NOMO-1 (cell line): Measurements from ENCODE around the gene BST1.

Source experiments
- DNase-seq, 2 experiments: peaks; one replicate each; lab custom pipeline; 2025; ENCODE audit not compliant: unreplicated experiment in 2 of 2; lab: John Stamatoyannopoulos, UW

The BST1 gene

GRCh38 chr4:15676039-15676438 is 26.8 kb upstream of the BST1 start:
- DNase-seq: no peak

GRCh38 chr4:15676899-15677298 is 26.0 kb upstream of the BST1 start:
- DNase-seq: no peak

GRCh38 chr4:15677507-15677988 is 25.3 kb upstream of the BST1 start:
- DNase-seq: no peak

GRCh38 chr4:15681067-15681371 is 21.8 kb upstream of the BST1 start:
- no peak for DNase-seq

GRCh38 chr4:15681372-15682241 is 21.3 kb upstream of the BST1 start, which contains the start of gene FAM200B:
FAM200B (plus strand) TSS chr4:15681827; CDS start chr4:15686978, 5,151 bp downstream.
- peak; percentile 97 to 98 for DNase-seq

GRCh38 chr4:15682242-15683142 is 20.4 kb upstream of the BST1 start:
- DNase-seq: peak in 1 of 2 experiments; percentile 64

- peak; percentile 20 to 71 for DNase-seq
These were observed 19.7 kb upstream of the BST1 start for GRCh38 chr4:15683143-15683495.

GRCh38 chr4:15684498-15684897 is 18.4 kb upstream of the BST1 start:
- no peak for DNase-seq

GRCh38 chr4:15688051-15688450 is 14.8 kb upstream of the BST1 start:
- no peak for DNase-seq

GRCh38 chr4:15689540-15689939 is 13.3 kb upstream of the BST1 start:
- DNase-seq: peak; percentile 54 to 84

- DNase-seq: peak; percentile 39 to 88
These were observed 12.7 kb upstream of the BST1 start for GRCh38 chr4:15690020-15690809.

GRCh38 chr4:15691346-15692135 is 11.3 kb upstream of the BST1 start:
- DNase-seq: no peak

- no peak for DNase-seq
These were observed 10.3 kb upstream of the BST1 start for GRCh38 chr4:15692602-15693001.

- DNase-seq: no peak
These were observed 8.4 kb upstream of the BST1 start for GRCh38 chr4:15694431-15694830.

GRCh38 chr4:15695240-15695699 is 7.6 kb upstream of the BST1 start:
- DNase-seq: no peak

GRCh38 chr4:15695729-15696128 is 7.1 kb upstream of the BST1 start:
- no peak for DNase-seq

GRCh38 chr4:15696866-15697265 is 6.0 kb upstream of the BST1 start:
- no peak for DNase-seq

GRCh38 chr4:15703439-15703838 is 574 bp downstream of the BST1 start:
- no peak for DNase-seq

GRCh38 chr4:15704129-15704528 is 1.3 kb downstream of the BST1 start:
- DNase-seq: no peak
